HG03354 (cell line): ENCODE results near the gene KLF5.

Source experiments
- ATAC-seq: cut with Tn5 transposase; IDR thresholded peaks from one replicate; pipeline ENCODE4 v1.9.1; 2021; ENCODE audit warnings: mild to moderate bottlenecking; ENCODE audit not compliant: unreplicated experiment, poor library complexity, severe bottlenecking

KLF5 gene

DNA sequence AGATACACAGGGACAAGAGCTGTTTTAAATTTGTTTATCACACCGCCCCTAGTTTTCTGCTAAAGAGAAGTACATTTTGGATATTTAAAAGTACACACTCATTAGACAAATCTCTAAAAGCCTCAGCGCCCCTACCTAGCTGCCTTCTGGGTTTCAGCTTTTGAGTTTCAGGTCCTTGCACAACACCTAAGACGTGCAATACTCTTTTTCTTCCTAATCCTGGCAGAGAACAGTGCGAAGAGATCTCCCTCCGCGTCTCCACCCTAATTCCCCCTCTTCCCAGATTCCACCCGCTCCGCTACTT lies 421 bp upstream of the KLF5 start:
- ATAC-seq, result peak; percentile 18

DNA sequence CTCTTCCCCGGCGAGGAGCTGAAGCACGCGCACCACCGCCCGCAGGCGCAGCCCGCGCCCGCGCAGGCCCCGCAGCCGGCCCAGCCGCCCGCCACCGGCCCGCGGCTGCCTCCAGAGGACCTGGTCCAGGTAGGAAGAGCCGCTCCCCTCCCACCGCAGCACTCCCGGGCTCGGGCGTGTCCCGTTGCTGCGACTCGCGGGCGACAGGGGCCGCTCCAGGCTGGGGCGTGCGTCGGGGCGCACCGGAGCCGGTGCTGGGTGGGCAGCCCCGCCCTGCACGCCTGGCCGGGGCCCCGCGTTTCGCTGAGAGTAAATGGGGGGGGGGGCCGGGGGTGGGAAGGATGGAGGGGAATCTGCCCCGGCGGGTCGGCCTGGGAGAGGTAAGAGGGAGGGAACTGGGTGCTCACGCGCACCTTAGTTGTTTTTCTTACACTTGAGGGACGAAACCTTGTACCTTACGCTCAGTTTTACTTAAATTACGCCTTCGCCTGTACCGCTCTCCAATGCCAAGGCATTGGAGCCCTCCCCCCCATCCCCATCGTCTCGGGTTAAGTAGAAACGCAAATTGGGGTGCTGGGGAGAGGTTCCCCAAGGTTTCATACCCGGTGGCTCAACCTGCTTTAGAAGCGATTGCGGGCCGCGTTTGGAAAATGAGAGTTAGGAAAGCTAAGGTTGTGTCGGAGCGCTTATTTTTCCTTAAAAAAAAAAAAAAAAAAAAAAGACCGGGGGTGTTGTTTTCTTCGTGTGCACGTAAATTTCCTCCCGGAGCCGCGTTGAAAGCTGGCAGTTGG lies 850 bp downstream of the KLF5 start:
- ATAC-seq, result peak; percentile 46

- ATAC-seq, result no peak
Observed at GRCh38 chr13:73060251-73061160, 1.7 kb downstream of the KLF5 start.

GRCh38 chr13:73061473-73061872 lies 2.7 kb downstream of the KLF5 start:
- ATAC-seq, result no peak

- no peak for ATAC-seq
Observed at GRCh38 chr13:73061876-73062275, 3.1 kb downstream of the KLF5 start.

GRCh38 chr13:73062468-73062867 lies 3.7 kb downstream of the KLF5 start:
- no peak for ATAC-seq

GRCh38 chr13:73063166-73063565 lies 4.4 kb downstream of the KLF5 start:
- no peak for ATAC-seq

- ATAC-seq, result no peak
Observed at GRCh38 chr13:73065036-73065435, 6.2 kb downstream of the KLF5 start.

- ATAC-seq, result no peak
Observed at GRCh38 chr13:73065665-73066340, 7.0 kb downstream of the KLF5 start.

DNA sequence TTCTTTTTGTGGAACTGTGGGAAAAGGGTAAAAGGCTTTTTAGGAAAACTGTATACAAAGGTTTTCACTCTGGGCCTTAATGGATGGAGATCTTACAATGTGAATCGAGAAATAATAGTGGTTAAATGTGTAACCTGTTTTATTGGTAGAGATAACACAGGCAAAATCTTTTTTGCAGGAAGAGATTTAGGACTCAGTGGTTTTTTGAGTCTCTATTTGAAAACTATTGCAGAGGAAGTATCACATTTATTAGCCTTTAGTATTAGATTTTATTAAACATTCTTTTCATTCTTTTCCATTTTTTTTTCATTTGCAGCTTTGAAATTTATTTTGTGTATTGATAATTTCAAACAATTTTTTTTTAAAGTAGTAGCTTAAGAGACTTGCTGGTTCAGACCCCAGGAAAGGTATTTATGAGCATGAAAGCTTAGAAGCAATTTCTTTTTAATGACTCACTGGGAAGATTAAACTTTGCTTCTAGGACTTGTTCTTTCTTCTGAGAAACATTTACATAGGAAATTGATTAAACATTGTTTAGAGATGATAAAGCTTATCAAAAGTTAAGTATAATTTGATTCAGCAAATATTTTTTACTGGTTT lies 10.5 kb downstream of the KLF5 start:
- no peak for ATAC-seq

GRCh38 chr13:73070451-73071098 lies 11.8 kb downstream of the KLF5 start:
- ATAC-seq, result no peak

DNA sequence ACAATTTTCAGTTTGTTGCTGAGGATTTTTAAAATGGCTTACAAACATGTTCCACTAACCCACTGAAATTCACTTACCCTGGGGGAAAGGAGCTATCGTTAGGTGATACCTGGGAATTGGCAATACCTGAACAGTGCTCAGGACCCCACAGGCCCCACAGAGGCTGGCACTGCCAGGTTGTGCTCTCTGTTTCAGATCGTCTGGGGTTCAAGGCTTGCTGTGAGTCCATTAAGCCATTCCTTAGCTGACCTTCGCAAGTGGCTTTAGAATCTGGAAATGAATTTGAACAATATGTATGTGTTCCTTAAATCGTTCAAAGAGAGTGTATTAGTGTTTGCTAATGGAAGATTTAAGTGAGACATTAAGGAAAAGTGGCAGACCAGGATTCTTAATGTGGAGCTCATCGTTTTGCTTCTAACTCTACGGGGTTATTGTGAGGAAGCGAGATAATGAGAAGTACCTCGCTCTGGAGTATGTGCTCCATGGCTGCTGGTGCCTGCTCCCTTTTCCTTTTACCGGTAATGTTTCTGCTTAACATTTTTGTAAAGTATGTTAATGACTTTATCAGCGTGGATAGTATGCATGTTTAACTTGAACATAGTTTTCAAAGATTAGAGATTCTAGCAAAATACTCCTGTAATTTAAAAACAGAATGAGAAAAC lies 13.6 kb downstream of the KLF5 start:
- ATAC-seq, result no peak

DNA sequence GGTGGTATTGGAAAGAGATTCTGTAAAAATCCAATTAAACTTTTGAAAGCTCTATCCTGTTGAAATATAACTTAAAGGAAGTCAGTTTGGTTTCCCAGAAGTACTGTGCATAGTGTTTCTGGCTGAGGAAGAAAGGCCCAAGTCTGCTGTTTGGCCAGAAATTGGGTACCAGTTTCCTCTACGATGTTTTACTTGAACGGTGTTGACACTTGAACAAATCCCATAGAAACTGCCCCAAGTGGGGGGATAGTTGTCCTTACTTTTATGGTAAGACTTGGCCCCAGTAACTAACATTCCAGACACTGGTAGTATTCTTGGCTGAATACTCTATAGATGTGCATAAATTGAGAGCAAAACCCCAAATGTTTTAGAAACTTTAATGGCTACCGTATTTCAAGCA lies 14.2 kb downstream of the KLF5 start:
- ATAC-seq, result no peak

GRCh38 chr13:73074014-73074413 lies 15.2 kb downstream of the KLF5 start:
- peak; percentile 49 for ATAC-seq

- ATAC-seq, result no peak
Observed at GRCh38 chr13:73074926-73075325, 16.1 kb downstream of the KLF5 start.

GRCh38 chr13:73075546-73075945 lies 16.7 kb downstream of the KLF5 start:
- ATAC-seq, result no peak

DNA sequence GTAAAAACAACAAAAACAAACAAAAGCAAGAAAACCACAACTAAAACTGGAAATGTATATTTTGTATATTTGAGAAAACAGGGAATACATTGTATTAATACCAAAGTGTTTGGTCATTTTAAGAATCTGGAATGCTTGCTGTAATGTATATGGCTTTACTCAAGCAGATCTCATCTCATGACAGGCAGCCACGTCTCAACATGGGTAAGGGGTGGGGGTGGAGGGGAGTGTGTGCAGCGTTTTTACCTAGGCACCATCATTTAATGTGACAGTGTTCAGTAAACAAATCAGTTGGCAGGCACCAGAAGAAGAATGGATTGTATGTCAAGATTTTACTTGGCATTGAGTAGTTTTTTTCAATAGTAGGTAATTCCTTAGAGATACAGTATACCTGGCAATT lies 17.1 kb downstream of the KLF5 start:
- no peak for ATAC-seq

DNA sequence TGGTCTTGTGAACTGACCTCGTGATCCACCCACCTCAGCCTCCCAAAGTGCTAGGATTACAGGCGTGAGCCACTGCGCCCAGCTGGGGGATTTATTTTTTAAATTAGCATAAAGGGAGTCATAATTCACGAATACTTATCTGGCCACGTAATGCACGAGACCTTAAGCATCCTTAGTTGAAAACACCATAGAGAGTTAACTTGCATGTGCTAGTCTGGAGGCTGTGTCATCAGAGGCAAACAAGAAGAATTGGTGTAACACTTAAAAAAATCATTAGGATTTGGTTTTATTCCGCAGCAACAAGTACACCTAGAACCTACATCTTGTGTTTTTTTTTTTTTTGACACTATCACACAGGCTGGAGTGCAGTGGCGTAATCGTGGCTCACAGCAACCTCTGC lies 19.1 kb downstream of the KLF5 start:
- no peak for ATAC-seq

GRCh38 chr13:73079359-73079758 lies 20.6 kb downstream of the KLF5 start:
- no peak for ATAC-seq
